Measurements from ENCODE around the gene DYNAP. TPM values are rescaled to one million over a fixed set of nuclear protein-coding genes. Genes with fewer than 3 reads are reported as not detected.

DYNAP gene
- total RNA-seq, 1 experiment from 2014 or later = not detected

GRCh38 chr18:54604211-54604610, 13.2 kb downstream of the DYNAP start:
- Histone ChIP-seq H3K27ac (ENCODE audit: low read length) (no peak overlapping the region), H3K27me3 (ENCODE audit: low read length) (no peaks in the 10 kb centered on the region), H4K20me1 (ENCODE audit: low read length) (no peaks in the 10 kb centered on the region), H3K79me2 (ENCODE audit: low read length) (no peaks in the 10 kb centered on the region), H3K36me3 (ENCODE audit: low read depth, low read length) (no peaks in the 10 kb centered on the region), H3K4me2 (ENCODE audit: low read length) (no peak overlapping the region), H3K9ac (ENCODE audit: low read length) (no peak overlapping the region), H3K9me3 (ENCODE audit: low read length) (no peaks in the 10 kb centered on the region), H3F3A (ENCODE audit: low read length, unreplicated experiment) (peaks cover 5% of the 10 kb centered on the region), H3K9me2 (replicated peaks; ENCODE audit: low read length) (no peaks in the 10 kb centered on the region), H2AFZ (ENCODE audit: low read length) (no peak overlapping the region), H3K4me3 (ENCODE audit: low read length) (no peak overlapping the region), H3K4me1 (ENCODE audit: insufficient read depth, low read length) (peaks cover 26% of the 10 kb centered on the region)
- intact Hi-C loops (cut with micrococcal nuclease) = no loop called here
- CTCF ChIA-PET = no interaction called here
- no peak for DNase-seq
- ATAC-seq = no peak
- TF ChIP-seq EZH2 (IDR thresholded peaks at IDR 0.05; ENCODE audit: low read length, unreplicated experiment) = no peak
- TF ChIP-seq CTCF (conservative IDR thresholded peaks at IDR 0.05; ENCODE audit: low read depth, low read length) = no peak
- no peak for TF ChIP-seq EZH2phosphoT487 (IDR thresholded peaks at IDR 0.05; ENCODE audit: borderline replicate concordance, low read length)
- POLR2A ChIA-PET (ENCODE audit: unreplicated experiment) = no interaction called here
- BruUV-seq (replicated peaks) = no TSS peak

- DNase-seq (no peak), ATAC-seq (no peak)
- peaks cover 5% of the 10 kb centered on the region for H3F3A ChIP-seq (ENCODE audit: low read length, unreplicated experiment)
- BruUV-seq (replicated peaks) = no TSS peak
- intact Hi-C loops (cut with micrococcal nuclease) = loop anchor here (5.0 kb wide), 1 partner anchor 40 kb away; no protein-coding TSS in a partner anchor
- no peaks in the 10 kb centered on the region for H4K20me1 ChIP-seq (ENCODE audit: low read length)
- TF ChIP-seq CTCF (conservative IDR thresholded peaks at IDR 0.05; ENCODE audit: low read depth, low read length) = no peak
- peaks cover 37% of the 10 kb centered on the region for H3K4me1 ChIP-seq (ENCODE audit: insufficient read depth, low read length)
- peak overlapping the region; percentile 73 for H3K9ac ChIP-seq (ENCODE audit: low read length)
- H2AFZ ChIP-seq (ENCODE audit: low read length) = no peak overlapping the region
- ChIA-PET CTCF (no interaction called here), POLR2A (ENCODE audit: unreplicated experiment) (no interaction called here)
- H3K27ac ChIP-seq (ENCODE audit: low read length) = peak overlapping the region; percentile 95
- H3K9me2 ChIP-seq (replicated peaks; ENCODE audit: low read length) = no peaks in the 10 kb centered on the region
- peak overlapping the region; percentile 65 for H3K4me3 ChIP-seq (ENCODE audit: low read length)
- H3K36me3 ChIP-seq (ENCODE audit: low read depth, low read length) = no peaks in the 10 kb centered on the region
- no peaks in the 10 kb centered on the region for H3K9me3 ChIP-seq (ENCODE audit: low read length)
- H3K4me2 ChIP-seq (ENCODE audit: low read length) = peak overlapping the region; percentile 92
- no peaks in the 10 kb centered on the region for H3K27me3 ChIP-seq (ENCODE audit: low read length)
- H3K79me2 ChIP-seq (ENCODE audit: low read length) = no peaks in the 10 kb centered on the region
Observed at GRCh38 chr18:54606835-54607212, 15.8 kb downstream of the DYNAP start.

- H3K4me3 ChIP-seq (ENCODE audit: low read length) = peak overlapping the region; percentile 65
- peak overlapping the region; percentile 92 for H3K4me2 ChIP-seq (ENCODE audit: low read length)
- TF ChIP-seq EZH2 (IDR thresholded peaks at IDR 0.05; ENCODE audit: low read length, unreplicated experiment) (no peak), CTCF (conservative IDR thresholded peaks at IDR 0.05; ENCODE audit: low read depth, low read length) (no peak), EZH2phosphoT487 (IDR thresholded peaks at IDR 0.05; ENCODE audit: borderline replicate concordance, low read length) (no peak)
- H3F3A ChIP-seq (ENCODE audit: low read length, unreplicated experiment) = peaks cover 5% of the 10 kb centered on the region
- DNase-seq (peak; percentile 87), ATAC-seq (peak; percentile 65)
- ChIA-PET CTCF (no interaction called here), POLR2A (ENCODE audit: unreplicated experiment) (interaction anchor here (0.6 kb wide), 1 partner anchor 9 kb away, joined by 4 read pairs; no protein-coding TSS in a partner anchor)
- no peaks in the 10 kb centered on the region for H3K36me3 ChIP-seq (ENCODE audit: low read depth, low read length)
- no peaks in the 10 kb centered on the region for H3K9me2 ChIP-seq (replicated peaks; ENCODE audit: low read length)
- no peaks in the 10 kb centered on the region for H4K20me1 ChIP-seq (ENCODE audit: low read length)
- intact Hi-C loops (cut with micrococcal nuclease) = loop anchor here (2.0 to 5.0 kb wide), 2 partner anchors 40 to 159 kb away; no protein-coding TSS in a partner anchor
- BruUV-seq (replicated peaks) = TSS peak; percentile 71
- no peaks in the 10 kb centered on the region for H3K9me3 ChIP-seq (ENCODE audit: low read length)
- H3K79me2 ChIP-seq (ENCODE audit: low read length) = no peaks in the 10 kb centered on the region
- H3K9ac ChIP-seq (ENCODE audit: low read length) = peak overlapping the region; percentile 73
- H3K27ac ChIP-seq (ENCODE audit: low read length) = peak overlapping the region; percentile 95
- H3K27me3 ChIP-seq (ENCODE audit: low read length) = no peaks in the 10 kb centered on the region
- H2AFZ ChIP-seq (ENCODE audit: low read length) = peak overlapping the region; percentile 22
- peaks cover 38% of the 10 kb centered on the region for H3K4me1 ChIP-seq (ENCODE audit: insufficient read depth, low read length)
Observed at GRCh38 chr18:54607213-54608027, 16.4 kb downstream of the DYNAP start.

Measured in PC-3 (cell line).